ENCODE results near the gene BRINP1.

Gene BRINP1

DNA sequence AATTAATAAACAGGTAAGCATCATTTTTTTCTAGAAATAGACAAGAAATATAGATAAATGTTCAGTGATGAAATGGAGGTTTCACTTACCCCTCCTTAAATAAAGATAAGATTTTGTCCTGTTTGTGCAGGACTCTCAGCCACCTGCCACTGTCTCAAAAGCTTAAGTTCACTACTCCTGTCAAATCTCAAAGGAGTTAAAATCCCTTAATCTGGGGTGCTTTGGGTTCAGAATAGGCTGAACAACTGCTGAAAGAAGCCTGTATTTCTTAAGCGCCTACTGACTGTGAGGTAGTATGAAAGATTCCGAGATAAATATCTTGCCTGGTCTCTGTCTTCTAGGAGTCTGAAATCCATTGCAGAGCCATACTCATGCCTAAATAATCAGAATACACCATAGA, 3.7 kb upstream of the BRINP1 start:
- FAIRE-seq (no peak), DNase-seq (ENCODE audit: insufficient read length, low spot score) (no peak)
- TF ChIP-seq SPI1 (IDR thresholded peaks at IDR 0.05; ENCODE audit: low read depth, low read length) (no peak), POLR2A (IDR thresholded peaks at IDR 0.05; ENCODE audit: low read depth, low read length) (no peak), PAX5 (IDR thresholded peaks at IDR 0.05; ENCODE audit: insufficient read depth, low read length, severe bottlenecking) (no peak), TAF1 (IDR thresholded peaks at IDR 0.05; ENCODE audit: low read depth, low read length) (no peak), POU2F2 (IDR thresholded peaks at IDR 0.05; ENCODE audit: low read depth, low read length) (no peak), POLR2AphosphoS5 (IDR thresholded peaks at IDR 0.05; ENCODE audit: low read depth, low read length) (no peak)

DNA sequence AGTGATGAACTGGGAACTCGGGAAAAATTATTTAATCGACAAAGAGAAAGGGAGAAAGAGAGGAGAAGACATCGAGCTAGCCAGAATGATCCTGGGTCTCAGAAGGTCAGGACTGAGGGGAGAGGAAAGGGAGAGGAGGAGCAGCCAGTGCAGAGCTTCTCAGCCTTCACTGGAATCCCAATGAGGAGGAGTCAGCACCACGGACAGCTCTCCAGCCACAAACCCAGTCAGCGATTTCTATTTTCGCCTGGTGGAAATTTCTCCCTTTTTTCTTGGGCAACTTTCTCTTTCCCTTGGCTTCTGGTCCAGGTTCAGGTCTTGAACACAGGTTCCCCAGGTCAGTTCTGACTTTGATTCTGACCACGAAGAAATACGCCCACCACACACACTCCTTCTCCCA, 1.6 kb upstream of the BRINP1 start:
- DNase-seq (ENCODE audit: insufficient read length, low spot score), result peak; percentile 28
- no peak for TF ChIP-seq SPI1 (IDR thresholded peaks at IDR 0.05; ENCODE audit: low read depth, low read length)
- TF ChIP-seq POLR2A (IDR thresholded peaks at IDR 0.05; ENCODE audit: low read depth, low read length), result no peak
- TF ChIP-seq TAF1 (IDR thresholded peaks at IDR 0.05; ENCODE audit: low read depth, low read length), result no peak
- TF ChIP-seq PAX5 (IDR thresholded peaks at IDR 0.05; ENCODE audit: insufficient read depth, low read length, severe bottlenecking), result no peak
- no peak for TF ChIP-seq POU2F2 (IDR thresholded peaks at IDR 0.05; ENCODE audit: low read depth, low read length)
- no peak for TF ChIP-seq POLR2AphosphoS5 (IDR thresholded peaks at IDR 0.05; ENCODE audit: low read depth, low read length)
- no peak for FAIRE-seq

- FAIRE-seq (no peak), DNase-seq (ENCODE audit: insufficient read length, low spot score) (no peak)
- TF ChIP-seq SPI1 (IDR thresholded peaks at IDR 0.05; ENCODE audit: low read depth, low read length), result no peak
- TF ChIP-seq PAX5 (IDR thresholded peaks at IDR 0.05; ENCODE audit: insufficient read depth, low read length, severe bottlenecking), result no peak
- no peak for TF ChIP-seq POLR2A (IDR thresholded peaks at IDR 0.05; ENCODE audit: low read depth, low read length)
- TF ChIP-seq POLR2AphosphoS5 (IDR thresholded peaks at IDR 0.05; ENCODE audit: low read depth, low read length), result no peak
- TF ChIP-seq TAF1 (IDR thresholded peaks at IDR 0.05; ENCODE audit: low read depth, low read length), result no peak
- TF ChIP-seq POU2F2 (IDR thresholded peaks at IDR 0.05; ENCODE audit: low read depth, low read length), result no peak
Observed at GRCh38 chr9:119369680-119370366, 588 bp upstream of the BRINP1 start.

DNA sequence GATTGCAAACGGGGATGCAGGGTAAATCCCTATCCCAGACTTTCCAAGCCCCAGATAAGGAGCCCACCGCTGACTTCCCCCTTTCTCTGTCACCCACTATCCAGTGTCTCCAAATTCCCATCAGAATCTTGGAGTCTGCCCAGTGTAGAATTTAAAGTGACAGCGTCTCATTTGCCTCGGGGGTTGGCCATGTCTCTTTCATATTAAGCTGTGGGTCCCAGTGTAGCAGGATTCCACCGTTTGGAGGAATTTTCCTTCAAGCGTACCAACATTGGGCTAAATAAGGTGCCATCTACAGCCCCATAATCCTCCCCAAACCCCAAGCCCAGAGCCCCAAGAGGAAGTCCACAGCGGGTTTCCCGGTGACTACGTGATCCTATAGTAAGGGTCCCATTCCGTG, 1.1 kb downstream of the BRINP1 start:
- DNase-seq (ENCODE audit: insufficient read length, low spot score) (no peak), FAIRE-seq (no peak)
- TF ChIP-seq POLR2A (IDR thresholded peaks at IDR 0.05; ENCODE audit: low read depth, low read length), result no peak
- no peak for TF ChIP-seq SPI1 (IDR thresholded peaks at IDR 0.05; ENCODE audit: low read depth, low read length)
- no peak for TF ChIP-seq PAX5 (IDR thresholded peaks at IDR 0.05; ENCODE audit: insufficient read depth, low read length, severe bottlenecking)
- no peak for TF ChIP-seq POLR2AphosphoS5 (IDR thresholded peaks at IDR 0.05; ENCODE audit: low read depth, low read length)
- no peak for TF ChIP-seq TAF1 (IDR thresholded peaks at IDR 0.05; ENCODE audit: low read depth, low read length)
- TF ChIP-seq POU2F2 (IDR thresholded peaks at IDR 0.05; ENCODE audit: low read depth, low read length), result no peak

DNA sequence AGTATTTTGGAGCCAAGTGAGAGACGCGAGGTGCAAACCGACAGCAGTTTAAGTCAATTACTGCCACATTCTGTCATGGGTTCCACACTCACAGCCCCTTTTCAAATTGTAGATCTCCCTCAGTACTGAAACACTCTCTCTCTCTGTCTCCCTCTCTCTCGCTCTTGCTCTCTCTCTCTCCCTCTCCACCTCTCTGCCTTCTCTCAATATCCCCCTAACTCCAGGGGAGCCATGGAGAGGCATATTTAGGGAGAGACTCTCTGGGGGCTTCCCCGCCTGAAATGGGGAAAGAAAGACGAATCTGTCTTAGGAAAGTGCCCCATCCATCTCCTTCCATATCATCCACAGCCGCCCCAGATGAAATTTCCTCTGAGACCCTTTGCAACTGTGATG, 1.6 kb downstream of the BRINP1 start:
- TF ChIP-seq TAF1 (IDR thresholded peaks at IDR 0.05; ENCODE audit: low read depth, low read length), result no peak
- TF ChIP-seq POU2F2 (IDR thresholded peaks at IDR 0.05; ENCODE audit: low read depth, low read length), result no peak
- no peak for TF ChIP-seq POLR2A (IDR thresholded peaks at IDR 0.05; ENCODE audit: low read depth, low read length)
- no peak for TF ChIP-seq PAX5 (IDR thresholded peaks at IDR 0.05; ENCODE audit: insufficient read depth, low read length, severe bottlenecking)
- no peak for TF ChIP-seq SPI1 (IDR thresholded peaks at IDR 0.05; ENCODE audit: low read depth, low read length)
- no peak for TF ChIP-seq POLR2AphosphoS5 (IDR thresholded peaks at IDR 0.05; ENCODE audit: low read depth, low read length)
- DNase-seq (ENCODE audit: insufficient read length, low spot score) (no peak), FAIRE-seq (no peak)

GRCh38 chr9:119366909-119367682, 2.1 kb downstream of the BRINP1 start:
- FAIRE-seq, result no peak
- no peak for TF ChIP-seq SPI1 (IDR thresholded peaks at IDR 0.05; ENCODE audit: low read depth, low read length)
- TF ChIP-seq POLR2A (IDR thresholded peaks at IDR 0.05; ENCODE audit: low read depth, low read length), result no peak
- TF ChIP-seq PAX5 (IDR thresholded peaks at IDR 0.05; ENCODE audit: insufficient read depth, low read length, severe bottlenecking), result no peak
- TF ChIP-seq POLR2AphosphoS5 (IDR thresholded peaks at IDR 0.05; ENCODE audit: low read depth, low read length), result no peak
- TF ChIP-seq TAF1 (IDR thresholded peaks at IDR 0.05; ENCODE audit: low read depth, low read length), result no peak
- no peak for DNase-seq (ENCODE audit: insufficient read length, low spot score)

DNA sequence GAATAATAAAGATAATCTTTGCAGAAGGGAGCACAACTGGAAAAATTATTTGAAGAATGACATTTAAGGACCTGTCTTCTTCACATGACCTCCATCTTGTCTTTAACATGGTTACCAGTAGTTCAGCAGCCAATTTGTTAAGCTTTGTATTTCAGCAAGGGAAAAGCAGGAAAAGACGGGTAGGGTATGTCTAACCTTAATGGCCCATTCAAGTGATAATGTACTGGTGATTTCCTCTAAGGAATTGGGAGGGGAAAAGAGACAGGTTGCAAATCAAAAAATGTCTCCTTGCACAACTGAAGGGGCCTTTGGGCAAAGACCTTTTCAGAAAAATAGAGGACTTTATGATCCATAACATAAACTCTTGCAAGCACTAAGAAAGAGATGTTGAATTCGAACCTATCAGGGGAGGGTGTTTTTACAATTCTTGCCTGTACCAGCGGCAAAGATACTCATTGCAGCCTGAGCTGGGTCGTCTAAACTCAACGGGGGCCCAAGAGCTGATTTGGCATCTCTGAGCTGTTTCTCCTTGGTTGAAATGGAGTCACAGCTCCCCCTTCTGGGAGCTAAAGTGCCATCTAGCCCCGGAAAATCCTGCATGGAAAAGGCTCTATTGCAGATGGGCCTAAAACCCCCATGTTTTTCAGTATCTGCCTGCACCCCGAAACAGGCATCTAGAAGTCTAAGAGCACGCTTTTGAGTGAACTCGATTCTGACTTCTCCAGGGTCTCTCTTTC, 3.8 kb downstream of the BRINP1 start:
- DNase-seq (ENCODE audit: insufficient read length, low spot score), result no peak
- no peak for TF ChIP-seq TAF1 (IDR thresholded peaks at IDR 0.05; ENCODE audit: low read depth, low read length)
- TF ChIP-seq POU2F2 (IDR thresholded peaks at IDR 0.05; ENCODE audit: low read depth, low read length), result no peak
- TF ChIP-seq POLR2A (IDR thresholded peaks at IDR 0.05; ENCODE audit: low read depth, low read length), result no peak
- TF ChIP-seq SPI1 (IDR thresholded peaks at IDR 0.05; ENCODE audit: low read depth, low read length), result no peak
- TF ChIP-seq PAX5 (IDR thresholded peaks at IDR 0.05; ENCODE audit: insufficient read depth, low read length, severe bottlenecking), result no peak
- TF ChIP-seq POLR2AphosphoS5 (IDR thresholded peaks at IDR 0.05; ENCODE audit: low read depth, low read length), result no peak
- no peak for FAIRE-seq

GRCh38 chr9:119360237-119360636, 9.0 kb downstream of the BRINP1 start:
- DNase-seq (ENCODE audit: insufficient read length, low spot score), result no peak
- TF ChIP-seq POLR2A (IDR thresholded peaks at IDR 0.05; ENCODE audit: low read depth, low read length), result no peak
- no peak for FAIRE-seq

DNA sequence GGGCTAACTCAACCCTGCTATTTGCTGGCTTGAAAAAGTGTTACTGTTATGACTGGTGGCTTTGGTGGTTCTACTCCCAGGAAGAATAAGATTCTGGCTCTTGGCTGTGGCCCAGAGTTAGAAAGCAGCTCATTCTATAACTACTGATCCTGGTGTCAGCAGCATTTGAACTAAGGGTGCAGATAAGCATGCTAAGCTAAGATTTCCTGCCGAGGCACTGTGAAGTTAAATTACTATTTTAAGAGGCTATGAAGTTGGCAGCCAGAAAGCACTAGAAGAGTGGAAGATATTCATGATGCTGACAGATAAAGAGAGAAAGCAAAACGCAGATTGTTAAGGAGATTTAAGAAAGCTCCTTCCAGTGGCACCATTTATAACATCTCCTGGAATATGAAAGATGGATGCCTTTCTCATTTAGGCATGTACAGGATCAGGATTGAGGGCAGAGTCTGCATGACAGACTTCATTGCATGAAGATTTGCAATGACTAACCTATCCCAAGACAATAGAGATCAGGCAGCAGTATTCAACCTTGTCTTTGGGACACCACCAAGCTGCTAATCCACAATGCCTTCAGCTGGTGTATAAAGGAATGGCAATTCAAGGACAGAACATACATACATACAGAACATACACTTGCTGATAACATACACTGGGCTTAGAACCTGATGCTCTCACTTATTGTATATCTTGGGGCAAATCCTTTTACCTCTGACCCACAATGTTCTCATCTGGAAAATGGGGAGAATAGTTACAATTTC, 11.7 kb downstream of the BRINP1 start:
- no peak for FAIRE-seq
- DNase-seq (ENCODE audit: insufficient read length, low spot score), result no peak
- no peak for TF ChIP-seq PAX5 (IDR thresholded peaks at IDR 0.05; ENCODE audit: insufficient read depth, low read length, severe bottlenecking)
- no peak for TF ChIP-seq POLR2AphosphoS5 (IDR thresholded peaks at IDR 0.05; ENCODE audit: low read depth, low read length)
- TF ChIP-seq POLR2A (IDR thresholded peaks at IDR 0.05; ENCODE audit: low read depth, low read length), result no peak
- TF ChIP-seq SPI1 (IDR thresholded peaks at IDR 0.05; ENCODE audit: low read depth, low read length), result no peak
- no peak for TF ChIP-seq TAF1 (IDR thresholded peaks at IDR 0.05; ENCODE audit: low read depth, low read length)
- TF ChIP-seq POU2F2 (IDR thresholded peaks at IDR 0.05; ENCODE audit: low read depth, low read length), result no peak
